HG03039 (cell line): ENCODE results near the gene OBSCN.
"Not testable (repeated sequence)": the region's sequence is repeated elsewhere in the genome, so short reads cannot be mapped to it uniquely, and the experiment has no call there.

Experiments used
- ATAC-seq: cut with Tn5 transposase; IDR thresholded peaks from one replicate; pipeline ENCODE4 v1.9.1; 2021; ENCODE audit warnings: mild to moderate bottlenecking, moderate library complexity; ENCODE audit not compliant: unreplicated experiment

Gene OBSCN

GRCh38 chr1:228256626-228257375 is 49.0 kb downstream of the OBSCN start:
- ATAC-seq, result no peak

DNA sequence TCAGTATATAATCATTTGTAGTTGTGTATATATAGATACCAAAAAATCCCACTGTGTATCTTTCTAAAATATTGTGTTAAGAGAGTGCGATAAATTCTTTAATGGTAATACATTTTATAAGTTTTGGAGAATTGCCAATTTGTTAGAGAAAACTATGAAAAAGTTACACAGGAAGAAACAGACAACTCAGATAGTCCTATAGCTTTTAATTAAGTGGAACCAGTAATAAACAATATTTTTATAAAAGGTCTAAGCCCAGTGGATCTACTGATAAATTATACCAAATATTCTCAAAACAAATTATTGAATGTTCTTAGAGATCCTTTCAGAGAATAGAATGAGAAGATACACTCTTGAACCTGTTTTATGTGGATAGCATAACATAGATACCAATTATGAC is 50.6 kb downstream of the OBSCN start:
- no peak for ATAC-seq

DNA sequence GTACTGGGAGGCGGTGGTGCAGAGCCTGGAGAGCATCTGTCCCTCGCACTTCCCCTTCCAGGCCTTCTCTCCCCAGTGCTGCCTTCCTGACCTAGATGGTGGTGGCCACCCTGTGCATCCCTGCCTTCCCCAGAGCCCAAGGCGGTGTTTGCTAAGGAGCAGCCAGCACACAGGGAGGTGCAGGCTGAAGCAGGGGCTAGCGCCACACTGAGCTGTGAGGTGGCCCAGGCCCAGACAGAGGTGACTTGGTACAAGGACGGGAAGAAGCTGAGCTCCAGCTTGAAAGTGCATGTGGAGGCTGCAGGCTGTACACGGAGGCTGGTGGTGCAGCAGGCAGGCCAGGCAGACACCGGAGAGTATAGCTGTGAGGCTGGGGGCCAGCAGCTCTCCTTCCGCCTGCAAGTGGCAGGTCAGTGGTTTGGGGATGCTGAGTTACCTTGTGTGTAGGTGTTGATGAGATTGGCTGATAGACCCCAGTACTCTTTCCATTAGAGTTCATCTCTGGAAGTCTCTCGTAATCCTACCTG is 51.6 kb downstream of the OBSCN start:
- ATAC-seq, result no peak

DNA sequence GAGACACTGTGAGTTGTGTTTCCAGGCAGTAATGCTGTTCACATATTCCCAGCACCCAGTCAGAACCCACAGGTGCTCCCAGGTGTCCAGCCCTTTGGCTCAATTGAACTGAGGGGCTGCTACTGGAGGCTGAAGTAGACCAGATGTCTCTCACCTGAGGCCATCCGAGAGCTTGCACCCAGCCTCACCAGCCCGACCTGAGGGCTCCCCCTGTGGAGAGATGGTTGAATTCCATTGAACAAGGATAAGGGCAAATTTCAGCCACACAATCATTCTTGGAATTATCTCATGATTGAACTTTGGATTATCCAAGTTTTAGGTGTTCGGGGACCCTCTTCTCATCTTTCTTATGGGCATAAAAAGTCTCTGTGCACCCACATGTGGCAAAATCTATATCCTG is 52.1 kb downstream of the OBSCN start:
- no peak for ATAC-seq

DNA sequence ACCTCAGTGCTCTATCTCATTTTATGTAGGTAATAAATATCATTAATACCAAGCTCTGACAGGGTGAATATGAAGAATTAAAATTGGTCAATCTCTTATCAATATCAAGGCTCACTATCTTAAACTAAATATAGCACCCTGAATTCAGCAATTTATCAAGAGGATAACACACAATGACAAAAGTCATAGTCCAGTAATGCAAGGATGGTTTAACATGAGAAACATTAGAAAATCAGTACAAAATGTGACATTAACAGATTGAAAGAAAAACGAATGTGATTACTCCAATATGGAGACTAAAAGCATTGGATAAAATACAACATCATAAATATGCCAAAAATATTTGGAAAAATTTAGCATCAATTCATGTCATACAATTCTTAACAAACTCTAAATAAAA is 53.9 kb downstream of the OBSCN start:
- no peak for ATAC-seq

DNA sequence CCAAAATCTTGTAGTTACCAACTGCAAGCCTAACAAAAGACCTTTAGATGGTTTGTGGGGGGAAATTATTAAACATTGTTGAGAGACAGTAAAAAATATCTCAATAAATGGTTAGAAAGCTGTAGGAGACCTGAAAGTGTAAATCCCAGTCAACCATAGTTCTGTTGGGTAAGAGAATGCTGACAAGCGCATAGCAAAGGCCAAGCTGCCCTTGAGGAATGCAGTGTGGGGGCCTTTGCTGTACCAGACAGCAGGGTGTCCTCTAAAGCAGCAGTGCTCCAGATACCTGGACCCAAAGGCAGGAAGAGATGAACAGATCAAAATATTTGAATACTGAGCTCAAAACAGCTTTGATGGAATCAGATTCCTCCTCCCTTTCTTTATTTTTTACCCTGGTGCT is 54.6 kb downstream of the OBSCN start:
- ATAC-seq, result no peak

DNA sequence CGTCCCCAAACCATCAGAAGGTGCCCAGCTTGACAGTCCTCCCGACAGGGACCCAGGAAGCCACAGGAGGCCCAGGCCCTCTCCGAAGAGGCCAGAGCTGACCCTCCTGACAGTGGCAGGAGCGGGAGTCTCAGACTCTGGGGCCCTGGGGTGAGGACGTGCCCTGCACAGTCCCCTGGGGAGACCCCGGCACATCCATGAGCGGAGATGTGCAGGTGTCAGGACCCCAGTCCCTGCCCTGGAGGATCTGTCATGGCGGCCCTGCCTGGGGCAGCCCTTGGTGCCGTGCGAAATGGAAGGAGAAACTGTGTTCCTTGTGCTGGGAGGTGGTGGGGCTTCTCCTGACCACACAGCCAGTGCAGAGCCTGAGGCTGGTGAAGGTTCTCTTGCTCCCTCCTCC is 55.8 kb downstream of the OBSCN start:
- ATAC-seq, result no peak

DNA sequence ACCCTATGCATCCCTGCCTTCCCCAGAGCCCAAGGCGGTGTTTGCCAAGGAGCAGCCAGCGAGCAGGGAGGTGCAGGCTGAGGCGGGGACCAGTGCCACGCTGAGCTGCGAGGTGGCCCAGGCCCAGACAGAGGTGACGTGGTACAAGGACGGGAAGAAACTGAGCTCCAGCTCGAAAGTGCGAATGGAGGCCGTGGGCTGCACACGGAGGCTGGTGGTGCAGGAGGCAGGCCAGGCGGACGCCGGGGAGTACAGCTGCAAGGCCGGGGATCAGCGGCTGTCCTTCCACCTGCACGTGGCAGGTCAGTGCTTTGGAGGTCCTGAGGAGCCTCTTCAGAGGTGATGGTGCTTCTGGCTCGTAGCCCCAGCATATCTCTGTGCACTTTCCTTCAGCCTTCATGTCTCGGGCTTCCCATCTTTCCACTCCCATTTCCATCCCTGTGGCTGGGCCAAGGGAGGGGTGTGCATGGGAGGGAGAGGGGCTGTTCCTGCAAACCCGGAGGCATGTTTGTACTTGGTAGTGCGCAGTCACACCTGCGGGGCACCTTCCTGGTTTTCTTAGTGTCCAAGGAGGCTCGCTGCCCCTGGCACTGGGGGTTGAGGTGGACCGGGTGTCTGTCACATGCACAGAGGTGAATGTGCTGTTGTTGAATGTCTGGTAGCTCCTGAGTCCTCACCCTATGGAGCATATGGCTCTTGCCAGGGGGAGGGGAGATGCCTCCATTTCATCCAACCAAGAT is 56.4 kb downstream of the OBSCN start:
- ATAC-seq, result no peak

DNA sequence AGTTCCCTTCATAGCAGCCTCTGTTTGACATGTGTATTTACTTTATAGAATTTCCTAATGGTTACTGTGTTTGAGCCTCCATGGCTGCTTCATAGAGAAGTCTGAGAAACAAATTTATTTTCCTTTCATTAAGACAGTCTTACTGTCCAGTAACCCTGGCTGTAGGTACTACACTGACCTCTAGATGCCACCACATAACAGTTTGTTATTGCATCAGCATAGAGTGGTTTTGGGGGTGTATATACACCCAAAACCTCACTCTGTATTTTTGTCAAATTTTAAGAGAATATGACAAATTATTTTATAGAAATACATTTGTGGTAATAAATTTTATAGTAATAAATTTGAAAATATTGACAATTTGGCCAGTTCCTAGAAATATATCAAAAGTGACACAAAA is 57.3 kb downstream of the OBSCN start:
- ATAC-seq, result no peak

- ATAC-seq, result no peak
Observed at GRCh38 chr1:228267962-228268880, 60.4 kb downstream of the OBSCN start.

DNA sequence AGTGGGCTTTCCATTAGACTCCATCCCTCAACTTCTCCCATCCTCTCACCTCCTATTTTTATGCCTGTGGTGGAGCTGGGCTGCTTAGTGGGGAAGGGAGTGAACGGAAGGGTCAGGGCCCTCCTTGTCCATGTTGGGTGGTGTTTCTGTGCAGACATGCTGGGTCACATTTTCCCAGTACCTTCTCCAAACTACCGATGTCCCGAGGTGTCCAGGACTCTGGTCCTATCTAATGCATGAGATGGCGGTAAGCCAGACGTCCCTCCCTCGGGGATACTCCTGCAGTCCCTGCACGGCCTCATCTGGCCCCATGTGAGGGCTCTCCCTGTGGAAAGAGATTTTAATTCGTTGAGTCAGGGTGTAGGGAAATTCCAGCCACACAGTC is 61.0 kb downstream of the OBSCN start:
- ATAC-seq, result no peak

DNA sequence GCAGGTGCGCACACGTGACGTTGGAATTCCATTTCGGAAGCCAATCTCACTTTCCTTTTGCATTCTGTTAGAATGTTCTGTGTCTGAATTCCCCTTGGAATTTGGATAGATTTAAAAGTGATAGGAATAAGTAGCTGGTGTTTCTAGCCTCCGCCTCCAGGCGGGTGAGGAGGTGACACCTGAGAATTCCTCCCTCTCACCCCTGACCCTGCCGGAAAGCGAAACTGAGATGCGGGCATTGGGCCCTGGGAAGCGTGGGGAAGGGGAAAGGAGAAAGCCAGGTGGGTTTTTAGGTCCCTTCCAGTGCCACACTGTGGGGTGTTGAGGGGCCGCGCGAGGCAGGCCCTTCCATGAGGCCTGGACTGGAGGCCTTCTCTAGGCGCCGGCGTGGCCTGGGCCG is 61.6 kb downstream of the OBSCN start:
- ATAC-seq, result not testable (repeated sequence)

GRCh38 chr1:228270032-228270431 is 62.2 kb downstream of the OBSCN start:
- no peak for ATAC-seq

DNA sequence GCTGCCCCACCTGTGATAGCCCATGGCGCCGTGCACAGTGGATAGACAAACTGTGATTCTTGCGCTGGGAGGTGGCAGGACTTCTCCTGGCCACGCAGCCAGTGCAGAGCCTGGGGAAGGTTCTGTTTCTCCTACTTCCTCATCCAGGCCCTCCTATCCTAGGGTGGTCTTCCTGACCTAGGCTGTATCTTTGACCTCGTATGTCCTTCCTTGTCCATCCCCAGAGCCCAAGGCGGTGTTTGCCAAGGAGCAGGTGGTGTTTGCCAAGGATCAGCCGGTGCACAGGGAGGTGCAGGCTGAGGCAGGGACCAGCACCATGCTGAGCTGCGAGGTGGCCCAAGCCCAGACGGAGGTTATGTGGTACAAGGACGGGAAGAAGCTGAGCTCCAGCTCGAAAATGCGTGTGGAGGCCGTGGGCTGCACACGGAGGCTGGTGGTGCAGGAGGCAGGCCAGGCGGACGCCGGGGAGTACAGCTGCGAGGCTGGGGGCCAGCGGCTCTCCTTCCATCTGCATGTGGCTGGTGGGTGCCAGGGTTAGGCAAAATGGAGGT is 63.9 kb downstream of the OBSCN start:
- no peak for ATAC-seq

- no peak for ATAC-seq
Observed at GRCh38 chr1:228272331-228272791, 64.5 kb downstream of the OBSCN start.

DNA sequence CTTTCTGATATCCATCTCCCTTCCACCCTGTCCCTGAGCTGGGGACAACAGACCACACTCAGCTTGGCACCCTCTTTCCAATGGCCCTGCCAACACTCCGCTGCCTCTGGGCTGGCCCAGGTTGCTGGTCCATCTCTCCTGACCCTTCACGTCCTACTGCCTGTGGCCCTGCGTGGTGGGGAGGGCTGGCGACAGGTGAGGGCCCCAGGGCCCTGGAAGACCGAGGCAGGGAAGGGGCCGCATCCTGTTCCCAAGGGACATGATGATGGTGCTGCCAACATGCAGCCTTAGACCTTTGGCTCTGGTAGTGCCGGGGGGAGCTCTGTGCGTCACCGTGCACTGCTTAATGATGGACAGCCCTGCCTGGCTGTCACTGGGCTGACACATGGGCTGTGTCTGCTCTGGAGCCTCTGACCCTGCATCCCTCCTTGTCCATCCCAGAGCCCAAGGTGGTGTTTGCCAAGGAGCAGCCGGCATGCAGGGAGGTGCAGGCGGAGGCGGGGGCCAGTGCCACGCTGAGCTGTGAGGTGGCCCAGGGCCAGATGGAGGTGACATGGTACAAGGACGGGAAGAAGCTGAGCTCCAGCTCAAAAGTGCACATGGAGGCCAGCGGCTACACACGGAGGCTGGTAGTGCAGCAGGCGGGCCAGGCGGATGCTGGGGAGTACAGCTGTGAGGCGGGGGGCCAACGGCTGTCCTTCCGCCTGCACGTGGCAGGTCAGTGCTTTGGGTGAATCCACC is 65.2 kb downstream of the OBSCN start:
- no peak for ATAC-seq

DNA sequence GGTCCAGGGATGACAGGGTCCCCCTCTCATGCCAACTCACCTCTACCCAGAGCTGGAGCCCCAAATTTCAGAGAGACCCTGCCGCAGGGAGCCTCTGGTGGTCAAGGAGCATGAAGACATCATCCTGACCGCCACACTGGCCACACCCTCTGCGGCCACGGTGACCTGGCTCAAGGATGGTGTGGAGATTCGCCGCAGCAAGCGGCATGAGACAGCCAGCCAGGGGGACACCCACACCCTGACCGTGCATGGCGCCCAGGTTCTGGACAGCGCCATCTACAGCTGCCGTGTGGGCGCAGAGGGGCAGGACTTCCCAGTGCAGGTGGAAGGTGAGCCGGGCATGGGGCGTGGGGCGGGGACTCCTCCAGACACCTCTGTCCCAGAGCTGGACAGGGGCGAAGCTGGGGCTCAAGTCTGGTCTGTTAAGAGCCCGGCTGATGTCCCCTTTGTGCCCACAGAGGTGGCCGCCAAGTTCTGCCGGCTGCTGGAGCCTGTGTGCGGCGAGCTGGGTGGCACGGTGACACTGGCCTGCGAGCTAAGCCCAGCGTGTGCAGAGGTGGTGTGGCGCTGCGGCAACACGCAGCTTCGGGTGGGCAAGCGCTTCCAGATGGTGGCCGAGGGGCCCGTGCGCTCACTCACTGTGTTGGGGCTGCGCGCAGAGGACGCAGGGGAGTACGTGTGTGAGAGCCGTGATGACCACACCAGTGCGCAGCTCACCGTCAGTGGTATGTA is 66.0 kb downstream of the OBSCN start:
- no peak for ATAC-seq

- no peak for ATAC-seq
Observed at GRCh38 chr1:228274452-228275178, 66.8 kb downstream of the OBSCN start.

DNA sequence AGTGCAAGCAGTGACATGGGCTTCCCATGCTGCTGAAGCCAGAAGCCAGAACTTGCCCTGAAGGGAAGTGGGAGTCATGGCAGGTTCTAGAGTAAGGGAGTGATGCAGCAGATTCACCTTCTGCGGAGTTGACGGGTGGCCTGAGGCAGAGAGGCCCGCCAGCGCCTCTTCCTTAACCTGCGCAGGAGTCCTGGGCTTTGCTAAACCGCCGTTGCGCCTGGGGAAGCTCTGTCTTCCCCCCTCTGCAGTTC is 67.3 kb downstream of the OBSCN start:
- ATAC-seq, result no peak
